ENCODE data around the gene DBN1. TPM values are rescaled to one million over a fixed set of nuclear protein-coding genes. Genes with fewer than 3 reads are reported as not detected.

The DBN1 gene
- total RNA-seq, 1 experiment from 2014 or later = 195 TPM

- ATAC-seq (no peak), DNase-seq (ENCODE audit: low read depth, low spot score) (no peak)
- H3K4me3 ChIP-seq (ENCODE audit: low read depth in 2 of 2, low read length in 2 of 2) = no peak overlapping the region
- no TSS peak for BruUV-seq (replicated peaks)
- POLR2A ChIA-PET = interaction anchor here (0.6 to 0.7 kb wide), 2 partner anchors 19 to 47 kb away, joined by 3 read pairs; partner anchors contain the start of gene PDLIM7
- no peak for TF ChIP-seq POLR2AphosphoS5 (IDR thresholded peaks at IDR 0.05; ENCODE audit: low read depth, low read length)
- no peaks in the 10 kb centered on the region for H3K9me3 ChIP-seq (ENCODE audit: control insufficient read depth, insufficient read depth, low read depth, low read length)
- no peaks in the 10 kb centered on the region; the same call in 1 of the 2 replicates for H3K36me3 ChIP-seq (ENCODE audit: control insufficient read depth, insufficient read depth, low read length)
- in situ Hi-C loops (cut with HindIII; ENCODE audit: low pct_unique_long_range_greater_than_20kb, low sequenced_read_pairs) = no loop called here
- no peak overlapping the region for H3K27ac ChIP-seq (ENCODE audit: low read length)
- no peaks in the 10 kb centered on the region for H3K27me3 ChIP-seq (ENCODE audit: control insufficient read depth, insufficient read depth, low read length)
- CTCF ChIA-PET = no interaction called here
- peaks cover 52% of the 10 kb centered on the region for H3K4me1 ChIP-seq (ENCODE audit: control insufficient read depth, insufficient read depth, low read length)
- intact Hi-C loops (cut with micrococcal nuclease; ENCODE audit: unreplicated experiment) = loop anchor here (10.0 kb wide), 1 partner anchor 136 kb away; the partner anchor contains the start of gene MXD3
Observed at GRCh38 chr5:177450667-177451424, 22.6 kb downstream of the DBN1 start.

- no peak for TF ChIP-seq SIN3A (IDR thresholded peaks at IDR 0.05; ENCODE audit: borderline replicate concordance, insufficient read depth, low read depth, low read length)
- peak; percentile 23; the same call in 1 of the 2 replicates for TF ChIP-seq POLR2AphosphoS5 (IDR thresholded peaks at IDR 0.05; ENCODE audit: low read depth, low read length)
- peaks cover 66% of the 10 kb centered on the region for H3K4me1 ChIP-seq (ENCODE audit: control insufficient read depth, insufficient read depth, low read length)
- ChIA-PET CTCF (interaction anchor here (0.7 to 1.0 kb wide), 2 partner anchors 45 to 46 kb away, joined by 3 read pairs; no protein-coding TSS in a partner anchor), POLR2A (interaction anchor here (0.5 kb wide), 1 partner anchor 46 kb away, joined by 3 read pairs; no protein-coding TSS in a partner anchor)
- in situ Hi-C loops (cut with HindIII; ENCODE audit: low pct_unique_long_range_greater_than_20kb, low sequenced_read_pairs) = no loop called here
- H3K27me3 ChIP-seq (ENCODE audit: control insufficient read depth, insufficient read depth, low read length) = no peaks in the 10 kb centered on the region
- H3K9me3 ChIP-seq (ENCODE audit: control insufficient read depth, insufficient read depth, low read depth, low read length) = no peaks in the 10 kb centered on the region
- H3K4me3 ChIP-seq (ENCODE audit: low read depth in 2 of 2, low read length in 2 of 2) = no peak overlapping the region
- DNase-seq (ENCODE audit: low read depth, low spot score) (no peak), ATAC-seq (no peak)
- no TSS peak for BruUV-seq (replicated peaks)
- H3K36me3 ChIP-seq (ENCODE audit: control insufficient read depth, insufficient read depth, low read length) = no peaks in the 10 kb centered on the region; the same call in 1 of the 2 replicates
- intact Hi-C loops (cut with micrococcal nuclease; ENCODE audit: unreplicated experiment) = loop anchor here (10.0 kb wide), 1 partner anchor 135 kb away; the partner anchor contains the start of gene MXD3
- peak overlapping the region; percentile 83 for H3K27ac ChIP-seq (ENCODE audit: low read length)
Observed at GRCh38 chr5:177449140-177450061, 24.0 kb downstream of the DBN1 start.

- H3K4me1 ChIP-seq (ENCODE audit: control insufficient read depth, insufficient read depth, low read length) = peaks cover 66% of the 10 kb centered on the region
- H3K9me3 ChIP-seq (ENCODE audit: control insufficient read depth, insufficient read depth, low read depth, low read length) = no peaks in the 10 kb centered on the region
- in situ Hi-C loops (cut with HindIII; ENCODE audit: low pct_unique_long_range_greater_than_20kb, low sequenced_read_pairs) = no loop called here
- H3K36me3 ChIP-seq (ENCODE audit: control insufficient read depth, insufficient read depth, low read length) = no peaks in the 10 kb centered on the region; the same call in 1 of the 2 replicates
- intact Hi-C loops (cut with micrococcal nuclease; ENCODE audit: unreplicated experiment) = no loop called here
- BruUV-seq (replicated peaks) = TSS peak; percentile 30
- CTCF ChIA-PET = interaction anchor here (0.7 to 1.0 kb wide), 2 partner anchors 45 to 79 kb away, joined by 3 read pairs; no protein-coding TSS in a partner anchor
- ATAC-seq (no peak; the same call in 1 of the 2 replicates), DNase-seq (ENCODE audit: low read depth, low spot score) (no peak)
- peak overlapping the region; percentile 83 for H3K27ac ChIP-seq (ENCODE audit: low read length)
- POLR2A ChIA-PET = interaction anchor here (0.7 to 1.2 kb wide), 3 partner anchors 19 to 71 kb away, joined by 3 to 8 read pairs (median 6); partner anchors contain the start of gene GRK6
- peak overlapping the region; percentile 54 to 70 for H3K4me3 ChIP-seq (ENCODE audit: low read depth in 2 of 2, low read length in 2 of 2)
- H3K27me3 ChIP-seq (ENCODE audit: control insufficient read depth, insufficient read depth, low read length) = no peaks in the 10 kb centered on the region
- TF ChIP-seq TCF7L2 (IDR thresholded peaks at IDR 0.05; ENCODE audit: low read depth, low read length) = no peak
- no peak for TF ChIP-seq POLR2AphosphoS5 (IDR thresholded peaks at IDR 0.05; ENCODE audit: low read depth, low read length)
- no peak for TF ChIP-seq CTCF (IDR thresholded peaks at IDR 0.05)
- no peak for TF ChIP-seq SIN3A (IDR thresholded peaks at IDR 0.05; ENCODE audit: borderline replicate concordance, insufficient read depth, low read depth, low read length)
- no peak for TF ChIP-seq REST (IDR thresholded peaks at IDR 0.05; ENCODE audit: insufficient read depth in 1 of 2, low read depth in 2 of 2, low read length in 1 of 2)
Observed at GRCh38 chr5:177448244-177448950, 25.0 kb downstream of the DBN1 start.
